ENCODE data around the gene TREM2.

GRCh38 chr6:41163419-41163717 is 452 bp upstream of the TREM2 start:
- TF ChIP-seq CTCF (IDR thresholded peaks at IDR 0.05), result no peak
- no peak for TF ChIP-seq EP300 (IDR thresholded peaks at IDR 0.05)
